Cardiac fibroblast (primary cell): ENCODE data around the gene ABCF2.
A peak's percentile ranks its signal among the peaks of the same experiment; 100 is the strongest.

Source experiments
- DNase-seq, 2 donors: peaks; one replicate each; pipeline versions ENCODE4 v3.0.0 to v3.0.0-alpha.2; 2010; ENCODE audit warnings: low read depth in 2 of 2
- H3K4me3 ChIP-seq, 2 donors: replicated peaks in 1 of 2; 1 replicate in 1 of 2; 2 replicates in 1 of 2; pipeline ENCODE4 v1.5.1; 2011; ENCODE audit warnings: low read depth in 2 of 2, low read length in 2 of 2, mild to moderate bottlenecking in 2 of 2, moderate library complexity in 1 of 2
- TF ChIP-seq, protein P1 (sequence below): IDR thresholded peaks from one replicate; pipeline ENCODE4 v1.5.1; 2011; ENCODE audit warnings: low read depth, mild to moderate bottlenecking, low read length, inconsistent platforms

ABCF2 gene

DNA sequence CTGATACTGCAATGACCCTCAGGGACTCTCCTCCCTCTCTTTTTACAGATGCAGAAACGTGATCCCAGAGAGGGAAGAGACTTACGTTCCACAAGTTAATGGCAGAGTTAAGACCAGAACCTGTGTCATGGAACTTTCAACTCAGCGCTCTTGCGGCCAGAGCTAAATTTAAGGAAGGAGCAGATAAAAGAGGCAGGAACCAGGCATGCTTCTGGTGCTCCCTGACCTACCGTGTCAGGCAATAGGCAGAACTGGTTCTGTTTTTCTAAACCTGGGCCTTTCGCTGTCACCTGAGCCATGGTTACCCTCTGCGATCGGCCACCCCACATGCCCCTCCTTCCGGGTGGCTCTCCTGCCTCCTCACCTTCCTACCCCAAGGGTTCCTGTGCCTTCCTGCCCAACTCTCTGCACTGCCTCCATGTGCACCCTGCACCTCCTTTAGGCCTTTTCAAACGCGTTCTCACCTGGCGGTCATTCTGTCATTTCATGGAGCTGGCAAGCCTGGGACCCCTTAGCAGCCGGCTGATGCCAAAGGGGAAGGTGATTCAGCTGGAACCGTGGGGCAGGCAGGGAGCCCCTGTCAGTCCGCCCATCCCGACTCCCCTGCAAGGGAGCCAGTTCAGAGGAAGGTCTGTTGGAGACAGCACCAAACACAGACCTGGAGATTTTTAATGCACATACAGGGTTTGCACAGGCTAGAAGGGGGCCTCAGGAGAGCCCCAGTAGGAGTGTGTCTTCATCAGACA is 51.8 kb downstream of the ABCF2 start:
- no peak for DNase-seq
- no peak overlapping the region for H3K4me3 ChIP-seq
- TF ChIP-seq, protein P1, sequence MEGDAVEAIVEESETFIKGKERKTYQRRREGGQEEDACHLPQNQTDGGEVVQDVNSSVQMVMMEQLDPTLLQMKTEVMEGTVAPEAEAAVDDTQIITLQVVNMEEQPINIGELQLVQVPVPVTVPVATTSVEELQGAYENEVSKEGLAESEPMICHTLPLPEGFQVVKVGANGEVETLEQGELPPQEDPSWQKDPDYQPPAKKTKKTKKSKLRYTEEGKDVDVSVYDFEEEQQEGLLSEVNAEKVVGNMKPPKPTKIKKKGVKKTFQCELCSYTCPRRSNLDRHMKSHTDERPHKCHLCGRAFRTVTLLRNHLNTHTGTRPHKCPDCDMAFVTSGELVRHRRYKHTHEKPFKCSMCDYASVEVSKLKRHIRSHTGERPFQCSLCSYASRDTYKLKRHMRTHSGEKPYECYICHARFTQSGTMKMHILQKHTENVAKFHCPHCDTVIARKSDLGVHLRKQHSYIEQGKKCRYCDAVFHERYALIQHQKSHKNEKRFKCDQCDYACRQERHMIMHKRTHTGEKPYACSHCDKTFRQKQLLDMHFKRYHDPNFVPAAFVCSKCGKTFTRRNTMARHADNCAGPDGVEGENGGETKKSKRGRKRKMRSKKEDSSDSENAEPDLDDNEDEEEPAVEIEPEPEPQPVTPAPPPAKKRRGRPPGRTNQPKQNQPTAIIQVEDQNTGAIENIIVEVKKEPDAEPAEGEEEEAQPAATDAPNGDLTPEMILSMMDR: no peak

DNA sequence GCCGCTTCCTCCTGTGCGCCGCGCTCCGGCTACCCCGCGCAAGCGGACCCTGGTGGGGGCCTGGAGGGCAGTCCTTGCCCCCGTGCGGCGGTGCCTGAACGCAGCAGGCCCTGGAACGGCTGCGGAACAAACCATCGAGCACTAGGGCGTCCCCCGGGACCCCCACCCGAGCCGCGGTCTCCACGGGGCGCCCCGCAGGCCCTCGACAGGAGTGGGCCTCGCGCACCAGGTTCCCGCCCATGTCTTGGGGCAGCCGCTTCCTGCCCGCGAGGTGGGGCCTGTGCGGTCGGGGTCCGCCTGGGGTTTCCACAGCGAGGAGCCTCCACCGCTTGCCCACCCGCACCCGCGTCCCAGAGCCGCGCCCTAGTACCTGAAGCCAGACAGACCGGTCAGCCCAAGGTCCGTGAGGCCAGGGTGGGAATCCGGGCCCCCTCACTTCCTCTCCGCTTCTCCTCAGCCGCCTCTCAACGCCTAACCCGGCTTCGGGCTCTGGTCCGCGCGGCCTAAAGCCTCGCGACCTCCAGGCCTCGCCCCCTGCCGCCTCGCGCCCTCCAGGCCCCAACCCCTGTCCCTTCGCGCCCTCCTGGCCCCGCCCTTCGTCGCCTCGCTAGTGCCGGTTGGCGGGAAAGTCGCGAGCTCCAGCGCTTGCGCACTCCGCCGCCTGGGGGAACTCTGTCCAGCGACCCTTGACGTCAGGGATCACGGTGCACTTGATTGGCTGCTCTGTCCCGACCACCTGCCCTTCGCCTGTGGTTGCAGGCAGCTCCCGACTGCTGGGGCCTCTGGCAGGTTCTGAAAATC is 52.6 kb downstream of the ABCF2 start:
- TF ChIP-seq, protein P1: no peak
- peak; percentile 31 to 41 for DNase-seq
- no peak overlapping the region for H3K4me3 ChIP-seq

DNA sequence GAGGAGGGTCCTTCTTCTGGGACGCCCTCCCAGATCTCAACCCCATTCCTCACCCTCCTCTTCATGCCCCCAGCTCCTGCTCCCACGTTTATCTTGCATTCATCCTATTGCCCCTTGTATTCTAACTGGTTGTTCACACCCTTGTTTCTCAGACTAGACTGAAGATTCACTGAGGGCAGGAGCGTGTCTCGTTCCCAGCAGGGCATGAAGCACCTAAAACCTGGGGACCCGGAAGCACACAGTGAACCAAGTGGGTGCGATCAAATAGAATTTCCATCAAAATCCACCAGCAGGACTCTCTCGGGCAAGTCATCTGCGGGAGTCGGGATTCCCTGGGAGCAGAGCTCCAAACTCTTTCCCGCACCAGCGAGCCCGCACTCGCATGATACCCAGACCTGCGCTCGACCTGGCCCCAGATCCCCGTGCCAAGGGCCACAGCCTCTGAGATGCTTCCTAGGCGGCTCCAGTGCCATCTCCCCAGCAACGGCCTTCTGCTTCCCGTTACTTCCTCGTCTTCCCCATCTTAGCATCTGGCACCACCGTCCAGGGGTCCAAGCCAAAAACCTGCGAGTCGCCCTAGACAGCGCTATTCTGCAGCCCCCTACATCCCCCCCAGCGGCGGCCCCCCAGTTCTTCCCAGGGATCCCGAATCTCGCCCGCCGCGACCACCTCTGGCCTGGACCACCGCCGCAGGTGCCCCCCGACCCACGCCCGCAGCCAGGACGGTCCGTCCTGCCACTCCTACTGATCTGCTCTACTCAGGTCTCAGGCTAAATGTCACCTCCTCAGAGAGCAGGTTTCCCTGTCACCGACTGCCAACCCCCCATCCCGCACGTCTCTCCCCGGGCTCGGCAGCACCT is 53.4 kb downstream of the ABCF2 start:
- DNase-seq: no peak
- TF ChIP-seq, protein P1: no peak
- no peak overlapping the region for H3K4me3 ChIP-seq

GRCh38 chr7:151172273-151173141 is 54.5 kb downstream of the ABCF2 start:
- TF ChIP-seq, protein P1: peak; percentile 100
- peak; percentile 66 to 73 for DNase-seq
- H3K4me3 ChIP-seq: no peak overlapping the region

DNA sequence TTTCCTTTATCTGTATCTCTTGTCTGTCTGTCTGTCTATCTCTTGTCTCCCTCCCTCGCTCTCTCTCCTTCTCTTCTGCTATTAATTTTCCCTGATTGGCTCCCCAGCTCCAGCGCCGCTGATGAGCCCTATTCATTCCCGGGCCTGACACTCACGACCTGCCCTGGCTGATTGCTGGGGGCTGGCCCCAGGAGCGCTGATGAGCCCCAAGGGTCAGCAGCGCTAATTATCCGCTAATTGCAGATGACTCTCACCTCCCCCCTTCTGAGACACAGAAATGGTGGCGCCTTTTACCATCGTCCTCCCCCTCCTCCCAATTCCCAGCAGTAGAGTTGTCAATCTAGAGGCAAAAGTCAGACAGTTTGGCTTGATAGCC is 58.2 kb downstream of the ABCF2 start:
- no peak overlapping the region for H3K4me3 ChIP-seq
- no peak for DNase-seq
- TF ChIP-seq, protein P1: no peak
